Suprapubic skin (tissue), 4 donors: ENCODE results near the gene RNGTT. TPM values are rescaled to one million over a fixed set of nuclear protein-coding genes. Genes with fewer than 3 reads are reported as not detected.

Experiments used
- DNase-seq, 2 donors: peaks; one replicate each; pipeline ENCODE4 v3.0.0-alpha.2; 2019; ENCODE audit warnings: low spot score in 2 of 2
- H3K27ac ChIP-seq: fragments of 200-600 bp; sonication (generic); one replicate; pipeline ENCODE4 v1.5.1; 2019
- H3K27me3 ChIP-seq: fragments of 200-600 bp; sonication (generic); one replicate; pipeline ENCODE4 v1.5.1; 2019
- H3K36me3 ChIP-seq: fragments of 200-600 bp; sonication (generic); one replicate; pipeline ENCODE4 v1.5.1; 2019
- H3K4me1 ChIP-seq: fragments of 200-600 bp; sonication (generic); one replicate; pipeline ENCODE4 v1.5.1; 2019
- H3K4me3 ChIP-seq: fragments of 200-600 bp; sonication (generic); one replicate; pipeline ENCODE4 v1.5.1; 2019; ENCODE audit warnings: mild to moderate bottlenecking
- H3K9me3 ChIP-seq: fragments of 200-600 bp; sonication (generic); one replicate; pipeline ENCODE4 v1.5.1; 2019
- CTCF ChIP-seq, 2 donors: fragments of 200-600 bp in 1 of 2; fragments of 450-650 bp in 1 of 2; sonication (generic) in 1 of 2; IDR thresholded peaks; one replicate each; pipeline ENCODE4 v1.5.1; 2016 to 2019; ENCODE audit warnings: antibody characterized with exemption in 2 of 2, mild to moderate bottlenecking in 1 of 2, moderate library complexity in 1 of 2
- EP300 ChIP-seq: sonication (generic); formaldehyde crosslinking; IDR thresholded peaks from one replicate; pipeline ENCODE4 v1.6.1; 2017; ENCODE audit warnings: antibody characterized with exemption
- POLR2A ChIP-seq, 2 donors: fragments of 450-650 bp; IDR thresholded peaks; one replicate each; pipeline ENCODE4 v1.6.1; 2017; ENCODE audit warnings: antibody characterized with exemption in 2 of 2, mild to moderate bottlenecking in 2 of 2, moderate library complexity in 2 of 2
- POLR2AphosphoS5 ChIP-seq, 3 donors: sonication (generic); formaldehyde crosslinking; IDR thresholded peaks; one replicate each; pipeline ENCODE4 v1.6.1; 2017; ENCODE audit warnings: antibody characterized with exemption in 3 of 3
- WGBS: methylation state at CpG from one replicate; pipeline ENCODE4 v1.1.5; 2018; 5-methylcytosine and 5-hydroxymethylcytosine counted together
- total RNA-seq, 4 donors: library from RNA; depleted of rRNA; stranded (reverse); fragments of >200 nt; gene quantifications; one replicate each; pipeline ENCODE4 v1.1.0, GENCODE V29; 2016

RNGTT gene
- total RNA-seq, 4 donors from 2014 or later, result 8.6 to 13.6 (median 11.6) TPM

- H3K27me3 ChIP-seq, result no peaks in the 10 kb centered on the region
- no peak overlapping the region for H3K27ac ChIP-seq
- no peaks in the 10 kb centered on the region for H3K4me1 ChIP-seq
- peaks cover 3% of the 10 kb centered on the region for H3K9me3 ChIP-seq
- no peak overlapping the region for H3K4me3 ChIP-seq
- H3K36me3 ChIP-seq, result no peaks in the 10 kb centered on the region
- no peak for TF ChIP-seq CTCF (IDR thresholded peaks at IDR 0.05)
- DNase-seq, result no peak
These were observed 307.8 kb downstream of the RNGTT start for GRCh38 chr6:88655586-88655985.

- H3K27ac ChIP-seq, result no peak overlapping the region
- no peak overlapping the region for H3K4me3 ChIP-seq
- DNase-seq, result no peak
- 81% methylated on average over 4 of the region's 4 CpGs for WGBS
- H3K27me3 ChIP-seq, result no peaks in the 10 kb centered on the region
- H3K36me3 ChIP-seq, result no peaks in the 10 kb centered on the region
- H3K9me3 ChIP-seq, result peaks cover 3% of the 10 kb centered on the region
- no peak for TF ChIP-seq POLR2AphosphoS5 (IDR thresholded peaks at IDR 0.05)
- no peak for TF ChIP-seq POLR2A (IDR thresholded peaks at IDR 0.05)
- no peak for TF ChIP-seq CTCF (IDR thresholded peaks at IDR 0.05)
- TF ChIP-seq EP300, result no peak
- H3K4me1 ChIP-seq, result no peaks in the 10 kb centered on the region
These were observed 309.5 kb downstream of the RNGTT start for GRCh38 chr6:88653936-88654335.

- no peaks in the 10 kb centered on the region for H3K27me3 ChIP-seq
- no peak overlapping the region for H3K4me3 ChIP-seq
- no peaks in the 10 kb centered on the region for H3K36me3 ChIP-seq
- no peaks in the 10 kb centered on the region for H3K9me3 ChIP-seq
- TF ChIP-seq CTCF (IDR thresholded peaks at IDR 0.05), result no peak
- TF ChIP-seq EP300, result no peak
- no peak for TF ChIP-seq POLR2AphosphoS5 (IDR thresholded peaks at IDR 0.05)
- H3K4me1 ChIP-seq, result no peaks in the 10 kb centered on the region
- no peak overlapping the region for H3K27ac ChIP-seq
- DNase-seq, result no peak
These were observed 312.0 kb downstream of the RNGTT start for GRCh38 chr6:88651400-88651799.

- WGBS, result 82% methylated on average over 1 of the region's 1 CpG
- TF ChIP-seq CTCF (IDR thresholded peaks at IDR 0.05), result no peak
- no peak for TF ChIP-seq POLR2A (IDR thresholded peaks at IDR 0.05)
- no peak for TF ChIP-seq EP300
- no peak for TF ChIP-seq POLR2AphosphoS5 (IDR thresholded peaks at IDR 0.05)
- H3K4me1 ChIP-seq, result no peaks in the 10 kb centered on the region
- no peak overlapping the region for H3K4me3 ChIP-seq
- H3K9me3 ChIP-seq, result no peaks in the 10 kb centered on the region
- DNase-seq, result no peak
- no peaks in the 10 kb centered on the region for H3K27me3 ChIP-seq
- no peaks in the 10 kb centered on the region for H3K36me3 ChIP-seq
- H3K27ac ChIP-seq, result no peak overlapping the region
These were observed 312.4 kb downstream of the RNGTT start for GRCh38 chr6:88650979-88651378.

- H3K9me3 ChIP-seq, result no peaks in the 10 kb centered on the region
- no peak overlapping the region for H3K27ac ChIP-seq
- WGBS, result 66% methylated on average over 5 of the region's 5 CpGs
- no peak for TF ChIP-seq EP300
- no peak for TF ChIP-seq POLR2A (IDR thresholded peaks at IDR 0.05)
- no peak for TF ChIP-seq CTCF (IDR thresholded peaks at IDR 0.05)
- no peaks in the 10 kb centered on the region for H3K36me3 ChIP-seq
- H3K4me3 ChIP-seq, result no peak overlapping the region
- H3K27me3 ChIP-seq, result no peaks in the 10 kb centered on the region
- no peak for DNase-seq
- H3K4me1 ChIP-seq, result no peaks in the 10 kb centered on the region
These were observed 313.3 kb downstream of the RNGTT start for GRCh38 chr6:88650029-88650619.
